Measurements from ENCODE around the gene C1QTNF8.

Gene C1QTNF8

DNA sequence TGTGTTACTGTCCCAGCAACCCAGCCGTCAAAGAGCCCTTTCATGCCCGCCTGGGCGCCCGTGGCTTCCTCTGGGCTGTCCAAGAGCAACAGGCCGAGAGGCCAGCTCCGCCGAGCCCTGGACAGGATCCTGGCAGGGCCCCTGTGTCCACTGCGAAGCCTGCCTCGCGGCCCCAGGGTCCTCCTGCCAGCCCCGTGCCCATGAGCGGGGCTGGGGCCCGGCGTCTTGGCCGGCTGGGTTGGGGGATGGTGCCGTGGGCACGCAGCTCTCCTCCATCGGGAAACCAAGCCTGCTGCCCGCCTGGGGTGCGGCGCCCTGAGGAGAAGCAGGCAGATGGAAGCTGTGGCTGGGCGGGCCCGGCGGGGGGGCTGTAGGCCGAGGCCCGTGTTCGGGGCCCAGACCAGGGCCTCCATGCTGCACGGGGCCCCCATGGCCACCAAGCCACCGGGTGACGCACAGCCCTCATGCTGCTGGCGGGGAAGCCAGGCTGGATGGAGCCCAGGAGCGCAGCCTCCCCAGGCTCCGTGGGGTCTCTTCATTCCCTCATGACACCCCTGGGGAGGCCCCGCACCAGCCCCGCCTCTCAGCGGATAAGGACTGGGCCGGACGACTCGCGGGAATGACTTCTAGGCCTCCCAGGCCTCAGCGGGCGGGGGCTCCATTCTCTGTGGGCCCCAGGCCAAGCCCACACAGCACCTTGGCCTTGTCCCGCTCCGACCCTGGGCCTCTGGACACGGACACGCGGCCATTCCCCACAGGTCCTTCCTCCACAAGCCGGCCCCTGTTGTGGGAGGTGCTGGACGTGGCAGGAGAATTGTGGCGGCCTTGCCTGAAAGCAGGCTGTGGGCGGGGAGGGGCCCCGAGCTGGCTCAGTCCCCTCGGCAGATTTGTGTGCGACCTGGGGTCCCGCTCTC lies at the start of gene C1QTNF8:
Gene C1QTNF8, minus strand, starts transcription at position 76 of the 914 bp plus-strand sequence. CDS start 1,322 bp downstream, outside the sequence.
- no peak for DNase-seq

GRCh38 chr16:1145383-1146100 lies 49.5 kb upstream of the C1QTNF8 start:
- DNase-seq: no peak

DNA sequence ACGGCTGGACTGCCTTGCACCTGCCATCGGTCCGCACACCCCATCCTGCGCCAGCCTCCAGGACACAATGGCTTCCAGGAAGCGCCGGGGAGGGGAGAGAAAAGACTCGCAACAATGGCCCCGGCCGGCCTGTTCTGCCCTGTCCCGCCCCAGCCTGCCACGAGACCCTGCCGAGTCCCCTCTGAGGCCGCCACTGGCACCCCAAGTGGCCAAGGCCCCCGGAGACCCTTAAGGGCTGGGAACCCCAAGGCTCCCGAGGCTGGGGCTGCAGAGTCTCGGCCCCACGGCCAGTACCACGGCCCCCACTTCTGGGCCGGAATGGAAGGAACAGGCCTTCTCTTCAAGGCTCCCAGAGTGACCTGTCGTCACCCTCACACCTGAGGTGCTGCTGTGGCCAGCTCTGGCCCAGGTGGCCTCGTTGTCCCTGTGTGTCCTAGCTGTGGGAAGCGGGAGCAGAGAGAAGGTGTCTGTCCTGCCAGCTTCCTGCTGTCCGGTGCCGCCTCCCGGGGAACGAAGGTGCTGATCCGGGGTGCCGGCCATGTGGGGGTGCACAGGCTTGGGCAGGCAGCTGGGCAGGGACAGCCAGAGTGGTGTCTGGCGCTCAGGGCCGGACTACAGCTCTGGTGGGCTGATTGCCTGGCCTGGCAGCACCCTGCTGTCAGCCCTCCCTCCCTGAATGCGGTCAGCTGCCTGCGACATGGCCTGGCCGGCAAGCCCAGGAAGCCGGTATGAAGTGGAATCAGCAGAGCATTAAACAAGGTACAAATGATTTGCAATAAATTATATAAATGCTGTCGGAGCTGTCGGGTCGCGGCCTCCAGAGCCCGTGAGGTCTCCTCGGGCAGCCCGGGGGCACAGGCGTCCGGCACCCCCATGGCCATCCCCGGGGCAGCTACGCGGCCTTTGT lies 48.7 kb upstream of the C1QTNF8 start:
- no peak for DNase-seq

DNA sequence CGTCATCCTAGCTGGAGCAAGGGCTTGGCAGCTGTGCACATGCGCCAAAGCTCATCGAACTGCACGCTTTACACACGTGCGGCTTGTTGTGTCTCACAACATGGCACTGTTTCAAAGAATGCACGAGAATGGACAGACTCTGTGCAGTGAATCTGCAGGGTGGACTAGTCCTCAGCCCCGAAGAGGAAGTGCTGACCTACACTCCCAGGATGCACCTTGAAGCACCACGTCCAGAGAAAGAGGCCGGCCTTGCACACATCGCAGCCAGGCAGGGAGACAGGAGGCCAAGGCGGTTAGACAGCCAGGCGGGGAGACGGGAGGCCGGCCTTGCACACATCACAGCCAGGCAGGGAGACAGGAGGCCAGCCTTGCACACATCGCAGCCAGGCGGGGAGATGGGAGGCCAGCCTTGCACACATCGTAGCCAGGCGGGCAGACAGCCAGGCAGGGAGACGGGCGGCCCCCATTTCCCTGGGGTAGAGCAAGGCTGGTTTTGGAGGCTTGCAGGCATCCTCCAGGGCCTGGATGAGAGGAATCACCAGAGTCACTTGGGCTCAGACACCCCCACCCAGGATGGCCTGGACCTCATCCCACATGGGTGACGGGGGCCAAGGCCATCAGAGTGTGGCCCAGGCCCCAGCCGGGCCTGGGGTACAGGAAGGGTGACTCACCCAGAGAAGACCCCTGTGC lies 47.9 kb upstream of the C1QTNF8 start:
- no peak for DNase-seq

GRCh38 chr16:1142911-1143310 lies 46.9 kb upstream of the C1QTNF8 start:
- no peak for DNase-seq

DNA sequence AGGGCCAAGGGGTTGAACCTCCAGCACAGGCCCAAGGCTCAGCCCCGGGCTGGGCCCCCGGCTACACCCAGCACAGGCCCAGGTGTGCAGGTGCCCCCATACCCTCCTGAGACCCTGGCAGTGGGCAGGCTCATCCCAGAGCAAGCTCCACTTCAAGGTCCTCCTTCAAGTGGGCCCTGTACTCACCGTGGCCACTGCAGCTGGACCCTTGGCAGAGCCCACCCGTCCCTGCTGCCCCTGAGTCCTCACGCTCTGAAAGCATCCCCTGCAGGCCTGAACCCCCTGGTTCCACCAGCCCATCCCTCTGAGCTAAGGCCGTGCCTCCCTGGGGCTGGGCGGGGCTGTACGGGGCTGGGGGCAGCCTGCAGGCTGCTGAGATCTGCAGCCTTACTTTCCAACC lies 45.7 kb upstream of the C1QTNF8 start:
- DNase-seq: no peak

DNA sequence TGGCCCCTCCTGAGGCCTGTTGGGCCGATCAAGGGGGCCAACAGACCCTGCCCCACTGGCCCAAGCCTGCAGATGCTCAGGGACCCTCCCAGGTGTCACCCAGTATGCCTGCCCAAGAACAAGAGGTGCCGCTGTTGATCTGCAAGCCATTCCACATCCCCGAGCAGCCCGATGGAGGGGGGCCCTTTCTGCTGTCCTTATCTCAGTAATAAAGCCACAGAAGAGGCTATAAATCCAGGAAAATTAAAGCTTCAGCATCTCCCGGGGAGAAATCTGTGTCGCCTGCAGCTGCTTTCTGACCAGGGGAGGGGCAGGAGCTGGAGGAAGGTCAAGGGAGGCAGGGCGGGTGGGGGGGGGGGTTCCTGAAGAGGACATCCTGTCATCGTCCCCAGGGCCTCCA lies 45.1 kb upstream of the C1QTNF8 start:
- DNase-seq: no peak

DNA sequence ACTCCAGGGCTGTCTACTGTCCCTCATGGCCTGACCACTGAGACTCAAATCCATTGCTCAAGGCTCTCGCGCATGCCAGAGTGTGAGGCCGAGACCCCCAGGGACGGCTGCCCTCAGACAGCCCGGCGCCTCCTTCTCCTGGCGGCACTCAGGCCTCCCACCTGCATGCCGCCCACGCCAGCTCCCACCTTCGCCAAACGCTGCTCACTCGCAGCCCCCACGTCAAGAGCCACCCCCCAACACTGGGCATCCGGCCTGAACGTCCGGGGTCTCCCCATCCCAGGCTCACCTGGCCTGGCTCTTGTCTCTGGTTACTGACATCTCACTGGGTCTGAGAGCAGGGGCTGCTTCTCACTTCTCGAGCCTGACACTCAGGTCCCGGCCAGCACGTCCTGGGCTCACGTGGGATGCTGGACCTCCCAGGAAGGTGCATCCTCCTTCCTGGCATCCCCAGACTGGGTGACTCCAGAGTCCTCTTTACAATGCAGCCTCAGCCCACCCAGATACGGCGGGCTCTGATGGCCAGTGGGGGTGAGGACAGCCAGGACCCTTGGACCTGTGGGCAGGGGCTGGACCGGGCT lies 44.6 kb upstream of the C1QTNF8 start:
- no peak for DNase-seq

- no peak for DNase-seq
Observed at GRCh38 chr16:1137604-1138003, 41.6 kb upstream of the C1QTNF8 start.

- DNase-seq: no peak
Observed at GRCh38 chr16:1135459-1135825, 39.4 kb upstream of the C1QTNF8 start.

DNA sequence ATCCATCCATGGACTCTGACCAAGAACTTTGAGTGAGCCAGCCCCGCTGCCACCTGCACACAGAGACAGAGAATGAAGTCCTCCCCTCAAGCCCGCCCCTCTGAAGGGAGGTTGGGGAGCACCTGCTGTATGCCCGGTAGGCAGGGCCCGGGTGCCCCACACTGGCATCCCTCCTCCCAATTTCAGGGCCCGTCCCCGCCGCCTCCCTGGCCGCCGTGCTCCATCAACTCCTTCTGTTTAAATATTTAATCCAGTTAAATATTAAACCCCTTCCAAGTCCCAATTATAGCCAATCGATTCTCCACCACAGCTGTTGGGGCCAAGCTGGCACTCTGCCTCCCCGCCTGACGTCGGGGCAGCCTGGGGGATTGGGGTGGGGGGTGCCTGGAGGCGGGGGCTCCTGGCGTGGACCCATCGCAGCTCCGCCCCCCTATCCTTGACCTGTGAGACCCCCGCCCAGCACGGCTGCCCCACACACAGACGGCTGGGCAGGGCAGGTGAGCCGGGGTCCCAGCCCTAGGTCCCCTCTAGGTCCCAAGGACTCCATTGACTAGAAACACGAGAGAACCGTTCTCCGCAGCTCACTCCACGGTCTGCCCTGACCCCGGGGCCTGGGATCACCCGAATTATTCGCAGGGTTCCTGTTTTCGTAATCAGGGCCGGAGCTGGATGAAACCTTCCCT lies 38.9 kb upstream of the C1QTNF8 start:
- DNase-seq: no peak

- DNase-seq: no peak
Observed at GRCh38 chr16:1133810-1134520, 37.9 kb upstream of the C1QTNF8 start.

DNA sequence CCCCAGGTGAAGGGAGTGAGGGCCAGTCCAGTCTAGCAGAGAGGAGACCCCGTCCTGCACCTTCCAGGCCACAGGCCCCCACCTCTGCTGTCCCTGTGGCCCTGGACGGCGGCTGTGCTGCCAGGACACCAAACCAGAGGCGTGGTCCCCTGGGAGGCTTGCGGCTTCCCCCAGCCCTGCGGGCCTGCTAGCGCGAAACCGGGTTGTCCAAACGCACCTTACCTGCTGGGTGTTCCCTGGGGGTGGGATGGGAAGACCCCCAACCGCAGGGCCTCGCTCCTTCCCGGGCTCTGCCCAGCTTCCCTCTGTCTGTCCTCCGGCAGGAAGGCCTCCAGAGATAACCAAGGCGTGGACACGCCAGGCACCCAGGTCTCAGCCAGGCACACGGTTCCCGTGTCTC lies 37.2 kb upstream of the C1QTNF8 start:
- DNase-seq: no peak

DNA sequence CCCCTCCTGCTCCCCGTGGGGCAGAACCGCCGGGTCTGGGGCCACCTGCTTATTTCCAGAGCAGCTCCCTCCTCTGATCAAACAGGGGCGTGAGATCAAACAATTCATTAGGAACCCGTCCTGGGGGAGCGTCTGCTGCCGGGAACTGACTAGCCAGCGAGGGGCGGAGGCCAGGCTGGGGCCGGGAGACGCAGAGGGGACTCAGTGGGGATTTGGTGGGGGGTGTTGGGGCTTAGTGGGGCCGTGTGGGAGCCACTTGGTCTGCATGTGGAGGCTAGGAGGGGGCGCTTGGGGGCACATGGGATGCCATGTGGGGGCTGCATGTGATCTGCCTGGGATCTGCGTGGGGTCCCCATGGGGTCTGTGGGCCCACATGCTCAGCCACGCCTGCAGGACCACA lies 36.4 kb upstream of the C1QTNF8 start:
- DNase-seq: no peak

DNA sequence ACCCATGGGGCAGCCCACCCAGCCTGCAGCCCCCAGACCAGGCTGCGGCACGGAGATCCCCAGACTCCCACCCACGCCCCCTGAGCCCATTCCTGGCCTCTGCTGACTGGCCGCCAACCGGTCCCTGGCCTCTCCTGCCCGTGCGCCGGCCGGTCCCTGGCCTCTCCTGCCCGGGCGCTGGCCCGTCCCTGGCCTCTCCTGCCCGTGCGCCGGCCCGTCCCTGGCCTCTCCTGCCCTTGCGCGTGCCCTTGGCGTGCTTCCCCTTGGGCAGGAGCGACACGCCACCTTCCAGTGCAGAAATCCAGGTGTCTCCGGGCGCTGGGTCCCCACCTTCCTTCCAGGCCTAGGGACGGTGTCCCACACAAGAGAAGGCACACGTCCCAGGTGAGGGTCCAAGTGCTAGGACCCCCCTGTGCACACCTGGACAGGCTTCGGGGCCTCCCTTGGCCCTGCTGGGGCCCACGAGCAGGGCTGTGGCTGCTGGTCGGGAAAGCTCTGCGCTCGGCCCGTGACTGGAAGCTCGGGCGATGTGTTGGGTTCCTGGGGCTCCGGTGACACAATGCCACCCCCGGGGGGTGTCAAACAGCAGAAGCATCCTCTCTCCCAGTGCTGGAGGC lies 35.4 kb upstream of the C1QTNF8 start:
- DNase-seq: no peak

DNA sequence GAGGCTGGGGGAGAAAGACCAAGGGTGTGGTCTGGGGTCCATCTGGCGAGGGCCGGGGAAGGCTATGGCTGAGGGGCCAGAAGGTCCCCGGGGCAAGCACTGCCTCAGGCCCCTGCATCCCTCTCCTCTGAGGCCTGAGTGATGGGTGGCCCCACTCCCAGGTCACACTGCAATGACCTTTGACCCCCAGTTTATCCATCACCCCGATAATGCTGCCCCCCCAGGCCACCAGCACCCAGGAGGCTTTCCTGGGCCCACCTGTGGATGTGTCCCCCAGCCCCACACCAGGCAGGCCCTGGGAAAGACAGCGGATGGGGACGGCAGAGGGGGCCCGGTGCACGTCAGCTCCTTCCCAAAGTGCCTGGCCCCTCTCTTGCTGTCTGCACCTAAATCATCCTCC lies 34.3 kb upstream of the C1QTNF8 start:
- DNase-seq: no peak

GRCh38 chr16:1129106-1129960 lies 33.3 kb upstream of the C1QTNF8 start:
- DNase-seq: no peak

DNA sequence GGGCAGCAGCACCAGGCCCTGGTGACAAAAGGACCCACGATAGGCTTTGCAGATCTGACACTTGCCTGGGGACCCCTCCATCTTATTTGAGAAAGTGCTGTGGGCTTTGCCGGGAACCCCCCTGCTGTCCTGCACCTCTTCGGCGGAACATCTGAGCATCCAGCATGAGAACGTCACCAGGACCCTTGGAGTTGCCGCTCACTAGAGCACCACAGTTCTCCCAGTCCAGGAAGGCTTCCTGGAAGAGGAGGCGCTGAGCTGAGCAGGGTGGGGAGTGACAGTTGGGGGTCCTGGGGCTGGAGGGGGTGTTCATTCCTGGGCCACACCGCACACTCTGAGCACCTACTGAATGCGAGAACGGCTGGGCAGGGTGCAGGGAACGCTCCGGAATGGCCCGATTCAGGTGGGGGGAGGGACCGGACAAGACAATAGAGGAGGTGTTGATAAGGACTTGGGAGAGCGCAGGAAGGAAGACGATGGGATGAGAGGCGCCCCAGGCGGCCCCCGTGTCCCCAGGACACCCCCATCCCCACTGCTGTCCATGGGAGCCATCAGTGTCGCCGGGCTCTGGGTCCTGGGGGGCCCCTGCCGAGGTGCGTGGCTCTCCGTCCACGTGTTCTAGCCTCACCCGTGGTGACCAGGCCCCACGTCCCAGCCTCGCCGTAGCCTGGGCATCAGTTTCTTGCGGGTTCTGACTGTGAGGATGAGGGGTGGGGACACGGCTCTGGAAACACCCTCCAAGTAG lies 32.1 kb upstream of the C1QTNF8 start:
- no peak for DNase-seq

GRCh38 chr16:1127101-1127500 lies 31.1 kb upstream of the C1QTNF8 start:
- no peak for DNase-seq
